KMS-11 (cell line): ENCODE results near the gene TBC1D23.

Experiments
- H2AFZ ChIP-seq: fragments of 200-600 bp; sonication (generic); 2 replicates; pipeline ENCODE4 v1.6.1; 2016; ENCODE audit warnings: antibody characterized with exemption, mixed run types, low read depth
- H3K27ac ChIP-seq: fragments of 200-600 bp; sonication (generic); 2 replicates; pipeline ENCODE4 v1.6.1; 2016; ENCODE audit warnings: mild to moderate bottlenecking, mixed run types
- H3K27me3 ChIP-seq: fragments of 200-600 bp; sonication (generic); 2 replicates; pipeline ENCODE4 v1.6.1; 2017; ENCODE audit warnings: mild to moderate bottlenecking, low read depth, mixed run types, moderate library complexity; ENCODE audit not compliant: insufficient read depth
- H3K36me3 ChIP-seq: fragments of 200-600 bp; sonication (generic); 2 replicates; pipeline ENCODE4 v1.6.1; 2017; ENCODE audit warnings: mild to moderate bottlenecking, mixed run types; ENCODE audit not compliant: insufficient read depth
- H3K4me1 ChIP-seq: fragments of 200-600 bp; sonication (generic); 2 replicates; pipeline ENCODE4 v1.6.1; 2016; ENCODE audit warnings: mild to moderate bottlenecking, low read depth, mixed run types; ENCODE audit not compliant: poor library complexity, severe bottlenecking
- H3K4me2 ChIP-seq: fragments of 200-600 bp; sonication (generic); 2 replicates; pipeline ENCODE4 v1.7.0; 2016; ENCODE audit warnings: mild to moderate bottlenecking, mixed run types
- H3K4me3 ChIP-seq: fragments of 200-600 bp; sonication (generic); IDR thresholded peaks from 2 replicates; pipeline ENCODE4 v1.6.1; 2017; ENCODE audit warnings: low read depth, low read length, mixed read lengths; ENCODE audit not compliant: insufficient read depth
- H3K79me2 ChIP-seq: fragments of 200-600 bp; sonication (generic); 2 replicates; pipeline ENCODE4 v1.6.1; 2016; ENCODE audit warnings: low read depth, mixed run types; ENCODE audit not compliant: insufficient read depth
- H3K9ac ChIP-seq: fragments of 200-600 bp; sonication (generic); 2 replicates; pipeline ENCODE4 v1.6.1; 2016; ENCODE audit warnings: mild to moderate bottlenecking, mixed run types
- H4K20me1 ChIP-seq: fragments of 200-600 bp; sonication (generic); 2 replicates; pipeline ENCODE4 v1.6.1; 2016; ENCODE audit warnings: mild to moderate bottlenecking, mixed run types; ENCODE audit not compliant: insufficient read depth
- TF ChIP-seq, protein P1 (sequence below): fragments of 200-600 bp; sonication (generic); conservative IDR thresholded peaks from 2 replicates; pipeline ENCODE4 v1.6.1; 2017; ENCODE audit warnings: low read depth, mild to moderate bottlenecking, antibody characterized with exemption, low read length, moderate library complexity, mixed read lengths

The TBC1D23 gene

GRCh38 chr3:100263583-100263982 lies 2.8 kb downstream of the TBC1D23 start:
- no peak overlapping the region for H2AFZ ChIP-seq
- H3K4me2 ChIP-seq = no peak overlapping the region
- no peak overlapping the region for H3K4me3 ChIP-seq
- H3K79me2 ChIP-seq = peaks cover 56% of the 10 kb centered on the region
- no peaks in the 10 kb centered on the region for H3K27me3 ChIP-seq
- TF ChIP-seq, protein P1, sequence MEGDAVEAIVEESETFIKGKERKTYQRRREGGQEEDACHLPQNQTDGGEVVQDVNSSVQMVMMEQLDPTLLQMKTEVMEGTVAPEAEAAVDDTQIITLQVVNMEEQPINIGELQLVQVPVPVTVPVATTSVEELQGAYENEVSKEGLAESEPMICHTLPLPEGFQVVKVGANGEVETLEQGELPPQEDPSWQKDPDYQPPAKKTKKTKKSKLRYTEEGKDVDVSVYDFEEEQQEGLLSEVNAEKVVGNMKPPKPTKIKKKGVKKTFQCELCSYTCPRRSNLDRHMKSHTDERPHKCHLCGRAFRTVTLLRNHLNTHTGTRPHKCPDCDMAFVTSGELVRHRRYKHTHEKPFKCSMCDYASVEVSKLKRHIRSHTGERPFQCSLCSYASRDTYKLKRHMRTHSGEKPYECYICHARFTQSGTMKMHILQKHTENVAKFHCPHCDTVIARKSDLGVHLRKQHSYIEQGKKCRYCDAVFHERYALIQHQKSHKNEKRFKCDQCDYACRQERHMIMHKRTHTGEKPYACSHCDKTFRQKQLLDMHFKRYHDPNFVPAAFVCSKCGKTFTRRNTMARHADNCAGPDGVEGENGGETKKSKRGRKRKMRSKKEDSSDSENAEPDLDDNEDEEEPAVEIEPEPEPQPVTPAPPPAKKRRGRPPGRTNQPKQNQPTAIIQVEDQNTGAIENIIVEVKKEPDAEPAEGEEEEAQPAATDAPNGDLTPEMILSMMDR = no peak
- no peak overlapping the region for H3K9ac ChIP-seq
- no peaks in the 10 kb centered on the region for H4K20me1 ChIP-seq
- H3K4me1 ChIP-seq = peaks cover 18% of the 10 kb centered on the region
- H3K36me3 ChIP-seq = no peaks in the 10 kb centered on the region
- no peak overlapping the region for H3K27ac ChIP-seq

DNA sequence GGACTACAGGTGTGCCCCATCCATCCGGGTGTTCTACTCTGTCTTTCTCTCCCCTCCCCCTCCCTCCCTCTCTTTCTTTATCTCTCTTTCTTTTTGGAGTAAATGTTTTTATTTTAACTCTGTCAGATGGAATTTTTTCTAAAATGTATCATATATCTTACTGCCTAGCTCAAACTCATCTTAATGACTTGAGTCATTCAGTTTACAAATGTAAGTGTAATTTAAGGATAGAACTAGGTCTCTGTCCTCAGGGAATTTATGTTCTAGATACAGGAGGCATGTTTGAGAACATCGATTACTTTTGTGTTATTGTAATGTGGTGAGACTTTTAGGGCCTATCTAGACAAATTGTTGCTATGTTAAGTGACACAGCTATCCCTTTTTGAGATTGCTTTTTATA lies 3.5 kb downstream of the TBC1D23 start:
- no peak overlapping the region; the same call in 1 of the 2 replicates for H3K4me2 ChIP-seq
- no peak overlapping the region for H3K27ac ChIP-seq
- no peaks in the 10 kb centered on the region for H4K20me1 ChIP-seq

GRCh38 chr3:100265016-100265415 lies 4.2 kb downstream of the TBC1D23 start:
- H4K20me1 ChIP-seq = no peaks in the 10 kb centered on the region
- H3K4me2 ChIP-seq = no peak overlapping the region
- no peak overlapping the region for H3K4me3 ChIP-seq
- peaks cover 58% of the 10 kb centered on the region for H3K79me2 ChIP-seq
- peaks cover 31% of the 10 kb centered on the region for H3K4me1 ChIP-seq
- H3K27me3 ChIP-seq = no peaks in the 10 kb centered on the region
- H2AFZ ChIP-seq = no peak overlapping the region
- no peak overlapping the region for H3K27ac ChIP-seq
- no peak overlapping the region for H3K9ac ChIP-seq
- H3K36me3 ChIP-seq = no peaks in the 10 kb centered on the region
- TF ChIP-seq, protein P1 = no peak

More for the DNA sequence above, 3.5 kb downstream of the TBC1D23 start:
- no peak overlapping the region for H3K4me3 ChIP-seq
- peaks cover 56% of the 10 kb centered on the region for H3K79me2 ChIP-seq
- H3K27me3 ChIP-seq = no peaks in the 10 kb centered on the region
- H3K4me1 ChIP-seq = peaks cover 24% of the 10 kb centered on the region
- H3K9ac ChIP-seq = no peak overlapping the region
- no peaks in the 10 kb centered on the region for H3K36me3 ChIP-seq
- TF ChIP-seq, protein P1 = no peak
- H2AFZ ChIP-seq = no peak overlapping the region

DNA sequence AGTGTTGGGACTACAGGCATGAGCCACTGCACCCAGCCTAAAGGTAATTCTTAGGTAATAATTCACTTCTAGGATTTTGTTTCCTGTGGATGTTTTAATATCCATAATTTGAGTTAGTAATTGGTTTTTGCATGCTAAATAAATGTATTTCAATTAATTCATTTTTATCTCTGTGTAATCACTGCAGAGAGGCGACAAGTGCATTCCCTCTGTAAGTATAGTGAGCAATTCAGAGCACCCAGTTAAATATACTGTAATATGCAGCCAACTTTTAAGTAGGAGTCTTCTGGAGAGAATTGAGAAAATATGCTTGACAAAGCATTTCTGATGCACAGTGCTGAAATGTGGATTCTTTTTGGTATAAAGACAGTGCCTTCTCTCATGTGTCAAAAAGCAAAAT lies 5.7 kb downstream of the TBC1D23 start:
- no peak overlapping the region for H3K27ac ChIP-seq
- peaks cover 37% of the 10 kb centered on the region for H3K4me1 ChIP-seq
- H3K4me3 ChIP-seq = no peak overlapping the region
- no peaks in the 10 kb centered on the region for H3K27me3 ChIP-seq
- peaks cover 56% of the 10 kb centered on the region for H3K79me2 ChIP-seq
- H3K4me2 ChIP-seq = no peak overlapping the region
- no peaks in the 10 kb centered on the region for H3K36me3 ChIP-seq
- H3K9ac ChIP-seq = no peak overlapping the region
- H2AFZ ChIP-seq = no peak overlapping the region
- H4K20me1 ChIP-seq = no peaks in the 10 kb centered on the region
- TF ChIP-seq, protein P1 = no peak
